Right hindlimb (tissue), 1 donor: ENCODE measurements around the gene IL6ST.
"Not testable (repeated sequence)": the region's sequence is repeated elsewhere in the genome, so short reads cannot be mapped to it uniquely, and the experiment has no call there.

ENCODE experiments used
- DNase-seq: peaks from one replicate; pipeline ENCODE4 v3.0.0-alpha.2; 2018

Gene IL6ST

GRCh38 chr5:56003679-56004078, 8.9 kb upstream of the IL6ST start:
- DNase-seq = no peak

GRCh38 chr5:56003179-56003578, 8.4 kb upstream of the IL6ST start:
- no peak for DNase-seq

GRCh38 chr5:56002303-56002702, 7.5 kb upstream of the IL6ST start:
- no peak for DNase-seq

DNA sequence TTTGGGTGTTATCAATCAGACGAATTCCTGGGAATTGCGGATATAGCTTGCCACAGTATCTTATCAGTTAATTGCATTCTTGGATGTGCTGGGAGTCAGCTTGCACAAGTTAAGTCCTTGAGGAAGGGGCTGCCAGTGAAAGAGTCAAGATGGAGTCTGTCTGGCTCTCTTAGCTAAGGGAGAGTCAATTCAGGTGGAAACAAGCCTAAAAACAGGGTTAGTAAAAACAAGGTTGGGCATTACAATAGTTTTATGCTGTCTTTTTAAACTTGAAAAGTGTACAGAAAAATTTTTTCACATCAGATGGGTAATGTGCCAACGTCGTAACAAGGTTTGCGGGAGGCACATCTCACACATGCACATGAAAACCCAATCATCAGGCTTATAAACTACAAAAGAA, 5.5 kb upstream of the IL6ST start:
- DNase-seq = not testable (repeated sequence)

- no peak for DNase-seq
These were observed 4.2 kb upstream of the IL6ST start for GRCh38 chr5:55998966-55999365.

- DNase-seq = no peak
These were observed 3.1 kb upstream of the IL6ST start for GRCh38 chr5:55997742-55998351.

- peak; percentile 98 for DNase-seq
These were observed 493 bp upstream of the IL6ST start for GRCh38 chr5:55994998-55995914.

- no peak for DNase-seq
These were observed 850 bp downstream of the IL6ST start for GRCh38 chr5:55993731-55994494.

GRCh38 chr5:55993013-55993412, 1.8 kb downstream of the IL6ST start:
- peak; percentile 35 for DNase-seq

DNA sequence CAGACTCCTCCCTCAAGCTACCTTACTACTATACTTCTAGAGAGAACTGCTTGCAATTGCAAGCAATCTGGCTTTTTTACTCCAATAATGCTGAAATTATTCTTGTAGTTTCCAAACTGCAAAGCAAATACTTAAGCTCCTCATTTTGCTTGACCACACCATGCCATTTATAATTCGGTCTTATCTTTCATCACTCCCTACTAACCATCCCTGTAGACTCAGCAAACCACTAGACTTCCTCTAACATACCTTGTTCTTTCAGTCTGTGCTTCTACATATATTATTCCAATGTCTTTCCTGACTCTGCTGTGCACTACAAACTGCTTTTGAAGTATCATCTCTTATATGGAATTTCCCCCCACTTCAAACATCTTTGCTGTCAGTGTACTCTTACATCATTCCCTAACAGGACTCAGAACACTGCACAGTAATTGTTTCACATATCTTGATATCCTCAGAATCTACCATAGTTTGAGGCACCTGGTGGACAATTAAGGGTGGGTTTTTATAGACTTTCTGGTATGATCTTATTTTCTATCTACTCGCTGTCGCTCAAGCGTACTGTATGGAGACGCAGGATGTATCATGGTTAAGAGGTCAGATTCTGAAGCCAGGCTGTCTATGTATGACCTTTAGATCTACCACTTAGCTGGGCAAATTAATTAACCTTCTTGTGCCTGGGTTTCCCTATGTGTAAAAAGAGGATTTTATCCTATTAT, 2.8 kb downstream of the IL6ST start:
- DNase-seq = no peak

- not testable (repeated sequence) for DNase-seq
These were observed 3.9 kb downstream of the IL6ST start for GRCh38 chr5:55990895-55991294.

DNA sequence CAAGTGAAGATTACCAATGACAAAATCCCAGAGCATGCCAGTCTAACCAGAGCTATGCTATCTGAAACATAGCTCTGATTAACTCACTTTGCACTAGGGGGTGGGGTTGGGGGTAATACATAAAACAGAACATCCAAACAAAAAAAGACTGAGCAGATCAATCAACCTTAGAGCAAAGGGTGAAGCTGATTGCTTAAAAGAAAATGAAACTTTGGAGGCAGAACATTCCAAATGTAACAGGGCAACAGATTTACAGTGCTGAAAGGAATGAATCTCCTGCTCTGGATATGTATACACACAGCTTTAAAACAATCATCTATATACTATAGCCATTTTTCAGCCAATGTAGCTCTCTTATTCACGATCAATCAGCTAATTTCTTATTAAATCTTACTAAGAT, 4.9 kb downstream of the IL6ST start:
- no peak for DNase-seq

DNA sequence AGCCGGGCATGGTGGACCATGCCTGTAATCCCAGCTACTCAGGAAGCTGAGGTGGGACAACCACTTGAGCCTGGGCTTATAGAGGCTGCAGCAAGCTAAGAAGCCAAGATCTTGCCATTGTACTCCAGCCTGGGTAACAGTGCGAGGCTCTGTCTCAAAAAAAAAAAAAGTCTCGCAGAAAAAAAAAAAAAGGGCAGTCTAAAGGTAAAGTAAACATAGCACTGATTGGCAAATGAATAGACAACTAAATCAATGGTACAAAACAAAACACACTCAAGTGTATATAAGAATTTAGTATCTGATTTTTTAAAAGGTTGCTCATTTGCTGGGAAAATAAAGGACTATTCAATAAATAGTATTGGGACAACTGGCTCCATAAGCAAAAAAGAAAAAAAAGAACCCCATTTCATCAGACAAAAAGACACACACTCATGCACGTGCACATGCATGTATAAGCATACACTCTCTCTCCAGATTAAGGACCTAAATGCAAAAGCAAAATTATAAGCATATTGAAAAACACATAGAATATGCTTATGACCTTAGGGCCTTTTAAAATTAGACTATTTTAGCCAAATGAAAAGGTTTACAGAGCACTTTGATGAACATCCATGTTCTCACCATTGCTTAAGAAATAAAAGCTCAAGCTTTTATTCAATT, 5.7 kb downstream of the IL6ST start:
- DNase-seq = no peak

- DNase-seq = not testable (repeated sequence)
These were observed 6.3 kb downstream of the IL6ST start for GRCh38 chr5:55988428-55988827.

GRCh38 chr5:55986931-55987330, 7.8 kb downstream of the IL6ST start:
- DNase-seq = no peak

GRCh38 chr5:55985181-55985580, 9.6 kb downstream of the IL6ST start:
- no peak for DNase-seq

DNA sequence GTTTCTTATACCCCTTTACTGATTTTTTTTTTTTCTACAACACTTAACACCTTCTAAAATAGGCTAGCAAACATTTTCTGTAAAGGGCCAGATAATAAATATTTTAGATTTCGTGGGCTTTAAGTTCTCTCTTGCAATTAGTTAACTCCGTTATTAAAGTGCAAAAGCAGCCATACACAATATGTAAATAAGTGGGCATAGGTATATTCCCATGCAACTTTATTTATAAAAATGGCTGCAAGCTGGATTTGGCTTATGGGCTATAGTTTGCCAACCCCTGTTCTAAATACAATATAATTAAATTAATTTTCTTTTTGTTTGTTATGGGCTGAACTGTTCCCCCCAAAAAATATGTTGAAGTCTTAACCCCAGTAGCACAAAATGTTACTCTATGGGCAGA, 10.8 kb downstream of the IL6ST start:
- no peak for DNase-seq

- DNase-seq = no peak
These were observed 11.8 kb downstream of the IL6ST start for GRCh38 chr5:55982957-55983381.

- no peak for DNase-seq
These were observed 21.5 kb downstream of the IL6ST start for GRCh38 chr5:55973296-55973695.

GRCh38 chr5:55969956-55970355, 24.8 kb downstream of the IL6ST start:
- DNase-seq = no peak

DNA sequence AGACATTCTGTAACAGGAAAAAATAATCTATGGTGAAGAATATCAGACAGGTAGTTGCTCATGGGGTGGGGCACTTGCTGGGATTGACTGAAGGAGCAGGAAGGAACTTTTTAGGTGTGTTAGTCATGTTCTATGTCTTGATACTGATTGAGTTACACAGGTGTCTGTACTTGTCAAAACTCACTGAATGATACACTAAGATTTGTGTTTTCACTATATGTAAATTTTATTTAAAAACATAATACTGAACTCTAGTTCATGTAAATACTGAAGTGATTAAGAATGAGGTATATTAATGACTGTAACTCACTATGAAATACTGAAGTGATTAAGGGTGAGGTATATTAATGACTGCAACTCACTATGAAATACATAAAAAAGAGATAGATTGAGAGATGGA, 28.5 kb downstream of the IL6ST start:
- DNase-seq = no peak

DNA sequence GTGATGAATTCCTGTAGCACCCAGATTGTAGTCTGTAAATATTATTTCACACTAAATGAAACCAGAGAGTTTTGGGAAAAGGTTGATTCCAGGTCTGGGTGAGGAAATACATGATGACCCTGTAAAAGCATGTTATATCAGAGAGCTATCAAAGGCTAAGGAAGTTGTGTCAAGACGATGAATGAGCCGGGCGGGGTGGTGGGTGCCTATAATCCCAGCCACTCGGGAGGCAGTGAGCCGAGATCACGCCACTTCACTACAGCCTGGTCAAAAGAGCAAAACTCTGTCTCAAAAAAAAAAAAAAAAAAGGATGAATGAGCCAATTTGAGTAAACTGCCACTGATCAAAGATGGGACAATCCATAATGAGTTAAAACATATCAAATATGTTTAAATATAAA, 29.2 kb downstream of the IL6ST start:
- DNase-seq = no peak
